Activated CD8-positive, alpha-beta memory T cell treated with anti-CD3 and anti-CD28 coated beads for 48 hours (primary cell): ENCODE results near the gene MICOS13.

Experiments
- DNase-seq, 3 experiments: peaks; one replicate each; pipeline ENCODE4 v3.0.0-alpha.2; 2020; ENCODE audit warnings: low read depth in 2 of 3, low spot score in 2 of 3

MICOS13 gene

DNA sequence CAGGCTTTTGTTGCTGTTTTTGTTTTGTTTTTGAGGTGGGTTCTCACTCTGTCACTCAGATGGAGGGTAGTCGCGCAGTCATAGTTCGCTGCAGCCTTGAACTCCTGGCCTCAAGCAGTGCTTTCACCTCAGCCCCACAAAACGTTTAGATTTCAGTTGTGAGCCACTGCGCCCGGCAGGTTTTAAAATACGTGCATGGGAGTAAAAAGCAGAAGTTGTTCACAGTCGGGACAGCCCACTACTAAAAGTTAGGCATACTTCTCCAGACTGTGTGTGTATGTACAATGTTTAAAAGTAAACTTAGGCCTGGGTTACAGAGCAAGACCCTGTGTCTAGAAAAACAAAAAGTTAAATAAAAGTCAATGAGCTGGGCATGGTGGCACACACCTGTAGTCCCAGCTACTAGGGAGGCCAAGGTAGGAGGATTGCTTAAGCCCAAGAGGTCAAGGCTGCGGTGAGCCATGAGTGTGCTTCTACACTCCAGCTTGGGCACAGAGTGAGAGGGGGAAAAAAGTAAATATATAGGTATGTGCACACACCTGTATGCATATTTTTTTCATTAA is 51.3 kb downstream of the MICOS13 start:
- no peak for DNase-seq

DNA sequence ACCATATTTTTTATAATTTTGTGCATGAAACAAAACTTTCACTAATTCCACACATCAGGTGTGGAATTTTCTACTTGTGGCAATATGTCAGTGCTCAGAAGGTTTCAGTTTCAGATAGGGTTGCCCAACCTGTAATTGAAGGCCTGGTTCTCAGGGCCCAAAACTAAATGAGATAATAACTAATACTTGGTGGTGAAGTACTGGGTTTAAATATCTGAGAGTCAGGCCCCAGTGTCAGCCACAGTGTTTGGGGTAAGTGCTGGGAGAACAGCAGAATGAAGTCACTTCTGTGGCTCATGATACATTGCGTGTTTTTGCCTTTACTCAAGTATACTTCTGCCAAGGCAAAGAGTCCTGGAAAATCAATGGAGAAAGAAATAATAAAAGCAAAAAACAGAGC is 51.9 kb downstream of the MICOS13 start:
- DNase-seq = no peak
